Activated gamma-delta T cell treated with Interleukin-2 at 50 U/mL for 16 hours (primary cell): ENCODE results near the gene RBMS3.
"Not testable (repeated sequence)": the region's sequence is repeated elsewhere in the genome, so short reads cannot be mapped to it uniquely, and the experiment has no call there.

Experiments used
- DNase-seq: peaks from one replicate; pipeline ENCODE4 v3.0.0-alpha.2; 2020

Gene RBMS3

GRCh38 chr3:29313981-29314726 lies 33.3 kb downstream of the RBMS3 start:
- no peak for DNase-seq

GRCh38 chr3:29314727-29315088 lies 33.8 kb downstream of the RBMS3 start:
- no peak for DNase-seq

- no peak for DNase-seq
These were observed 36.8 kb downstream of the RBMS3 start for GRCh38 chr3:29317659-29318173.

- DNase-seq = no peak
These were observed 37.4 kb downstream of the RBMS3 start for GRCh38 chr3:29318251-29318650.

- no peak for DNase-seq
These were observed 38.4 kb downstream of the RBMS3 start for GRCh38 chr3:29319262-29319661.

- DNase-seq = no peak
These were observed 38.9 kb downstream of the RBMS3 start for GRCh38 chr3:29319798-29320197.

GRCh38 chr3:29322586-29322985 lies 41.7 kb downstream of the RBMS3 start:
- no peak for DNase-seq

- DNase-seq = no peak
These were observed 43.3 kb downstream of the RBMS3 start for GRCh38 chr3:29324180-29324651.

- DNase-seq = not testable (repeated sequence)
These were observed 45.7 kb downstream of the RBMS3 start for GRCh38 chr3:29326540-29326939.

- no peak for DNase-seq
These were observed 49.4 kb downstream of the RBMS3 start for GRCh38 chr3:29329986-29330890.

- no peak for DNase-seq
These were observed 50.2 kb downstream of the RBMS3 start for GRCh38 chr3:29331035-29331434.

- DNase-seq = no peak
These were observed 50.8 kb downstream of the RBMS3 start for GRCh38 chr3:29331456-29332194.

- DNase-seq = no peak
These were observed 51.3 kb downstream of the RBMS3 start for GRCh38 chr3:29332195-29332637.

- DNase-seq = no peak
These were observed 52.7 kb downstream of the RBMS3 start for GRCh38 chr3:29333576-29333975.

GRCh38 chr3:29334706-29335105 lies 53.8 kb downstream of the RBMS3 start:
- DNase-seq = no peak

GRCh38 chr3:29335438-29335837 lies 54.6 kb downstream of the RBMS3 start:
- no peak for DNase-seq

GRCh38 chr3:29335943-29336342 lies 55.1 kb downstream of the RBMS3 start:
- no peak for DNase-seq

GRCh38 chr3:29337565-29337964 lies 56.7 kb downstream of the RBMS3 start:
- no peak for DNase-seq

GRCh38 chr3:29338377-29338776 lies 57.5 kb downstream of the RBMS3 start:
- DNase-seq = no peak

- DNase-seq = no peak
These were observed 58.4 kb downstream of the RBMS3 start for GRCh38 chr3:29339016-29339833.

- no peak for DNase-seq
These were observed 63.3 kb downstream of the RBMS3 start for GRCh38 chr3:29344154-29344553.

GRCh38 chr3:29344935-29345334 lies 64.1 kb downstream of the RBMS3 start:
- DNase-seq = no peak
